HepG2 (cell line): Measurements from ENCODE around the gene GMPR. TPM values are rescaled to one million over a fixed set of nuclear protein-coding genes. Genes with fewer than 3 reads are reported as not detected.

ENCODE experiments used
- ATAC-seq: fragments of 200-7000 bp; cut with Tn5 transposase; 3 replicates; pipeline ENCODE4 v1.9.1; 2020; ENCODE audit warnings: mild to moderate bottlenecking, moderate library complexity
- BruUV-seq: library from RNA; stranded (reverse); fragments of 400-500 nt; replicated peaks from 2 replicates; lab custom pipeline; 2021; lab: Mats Ljungman, UMichigan
- CTCF ChIA-PET: fragments of 300-600 bp; formaldehyde crosslinking; extraction: SDS; loops from one replicate; lab custom pipeline; 2021; ENCODE audit warnings: low total read pairs, inconsistent platforms, low intra/inter-chr PET ratio; lab: Yijun Ruan, JAX
- POLR2A ChIA-PET: fragments of 350-600 bp; sonication (Branson Sonifier 250); formaldehyde crosslinking; loops from one replicate; lab custom pipeline; 2020; ENCODE audit warnings: antibody characterized with exemption, inconsistent platforms; lab: Yijun Ruan, JAX
- DNase-seq: peaks from one replicate; pipeline ENCODE4 v3.0.0-alpha.2; 2015; ENCODE audit warnings: low spot score
- FAIRE-seq: peaks from 3 replicates; lab custom pipeline; 2011; peaks lifted over from hg19 to GRCh38; lab: Jason Lieb, UNC
- H2AFZ ChIP-seq: one replicate; pipeline ENCODE4 v1.6.1; 2011; ENCODE audit warnings: low read length, inconsistent platforms
- H3K27ac ChIP-seq: fragments of 300-600 bp; 3 replicates; pipeline ENCODE4 v1.8.0; 2011; ENCODE audit warnings: mixed run types, mild to moderate bottlenecking, mixed read lengths, low read length, inconsistent platforms; ENCODE audit not compliant: insufficient read depth; ENCODE audit errors: extremely low read length
- H3K27me3 ChIP-seq, 2 experiments: fragments of 200-600 bp in 1 of 2; 2 replicates in 1 of 2; 3 replicates in 1 of 2; pipeline versions ENCODE4 v1.6.0 to v1.8.0; 2011; ENCODE audit warnings: low read length in 2 of 2, mild to moderate bottlenecking in 2 of 2, moderate library complexity in 2 of 2, inconsistent platforms in 1 of 2; ENCODE audit not compliant: insufficient read depth in 2 of 2, control insufficient read depth in 1 of 2
- H3K36me3 ChIP-seq, 2 experiments: fragments of 200-600 bp in 1 of 2; replicated peaks in 1 of 2; 2 replicates in 1 of 2; 3 replicates in 1 of 2; pipeline versions ENCODE4 v1.5.1 to v1.8.0; 2011; ENCODE audit warnings: low read length in 2 of 2, inconsistent platforms in 1 of 2; ENCODE audit not compliant: insufficient read depth in 2 of 2, control insufficient read depth in 1 of 2
- H3K4me1 ChIP-seq: 2 replicates; pipeline ENCODE4 v1.5.1; 2012; ENCODE audit warnings: low read length, inconsistent platforms; ENCODE audit not compliant: insufficient read depth
- H3K4me2 ChIP-seq: 2 replicates; pipeline ENCODE4 v1.6.0; 2011; ENCODE audit warnings: low read depth, low read length, inconsistent platforms
- H3K4me3 ChIP-seq, 3 experiments: fragments of 200-600 bp in 1 of 3; sonication (generic), shearing (Covaris generic) in 1 of 3; replicated peaks in 1 of 3; 2 replicates each; pipeline ENCODE4 v1.5.1; 2011 to 2016; ENCODE audit warnings: low read length in 3 of 3, inconsistent platforms in 2 of 3, low read depth in 2 of 3, mild to moderate bottlenecking in 2 of 3, control low read depth in 1 of 3, mixed read lengths in 1 of 3; ENCODE audit not compliant: insufficient read depth in 1 of 3
- H3K79me2 ChIP-seq: one replicate; pipeline ENCODE4 v1.6.1; 2011; ENCODE audit warnings: low read length, inconsistent platforms; ENCODE audit not compliant: insufficient read depth
- H3K9ac ChIP-seq: 2 replicates; pipeline ENCODE4 v1.6.0; 2011; ENCODE audit warnings: mild to moderate bottlenecking, low read depth, low read length, inconsistent platforms; ENCODE audit not compliant: insufficient read depth
- H3K9me3 ChIP-seq: 2 replicates; pipeline ENCODE4 v1.5.1; 2012; ENCODE audit warnings: mild to moderate bottlenecking, low read length
- H4K20me1 ChIP-seq: 2 replicates; pipeline ENCODE4 v1.6.0; 2011; ENCODE audit warnings: inconsistent platforms, mild to moderate bottlenecking, low read length, moderate library complexity; ENCODE audit not compliant: insufficient read depth
- HNRNPL ChIP-seq: fragments of 200-400 bp; formaldehyde crosslinking; IDR thresholded peaks from 2 replicates; pipeline ENCODE4 v1.6.1; 2017; ENCODE audit warnings: mild to moderate bottlenecking, low read depth, low read length
- HNRNPLL ChIP-seq: fragments of 200-400 bp; formaldehyde crosslinking; IDR thresholded peaks from 2 replicates; pipeline ENCODE4 v1.6.1; 2017; ENCODE audit warnings: mild to moderate bottlenecking, low read depth, low read length; ENCODE audit not compliant: poor library complexity, severe bottlenecking
- PHF5A ChIP-seq: IDR thresholded peaks from one replicate; pipeline ENCODE4 v1.6.1; 2018; ENCODE audit warnings: low read depth, missing genetic modification reagents; ENCODE audit not compliant: unreplicated experiment
- ZNF33B ChIP-seq: sonication (generic); formaldehyde crosslinking; IDR thresholded peaks from 2 replicates; pipeline ENCODE4 v1.5.1; 2020; ENCODE audit warnings: mild to moderate bottlenecking, missing genetic modification reagents
- WGBS: methylation state at CpG from one replicate; pipeline ENCODE4 v1.1.6; 2017; ENCODE audit warnings: low lambda C conversion rate; 5-methylcytosine and 5-hydroxymethylcytosine counted together
- in situ Hi-C: cut with HindIII; loops from 2 replicates; pipeline ENCODE4 v1.10.0; 2017; ENCODE audit warnings: low pct_unique_long_range_greater_than_20kb; ENCODE audit not compliant: extremely low pct_ligation_motif_present
- intact Hi-C: fragments of 100-400 bp; cut with micrococcal nuclease; formaldehyde crosslinking; loops from one replicate; pipeline ENCODE4 v1.10.0; 2022; ENCODE audit not compliant: unreplicated experiment
- polyA plus RNA-seq, 8 experiments: library from polyadenylated mRNA; depleted of rRNA in 3 of 8; stranded (reverse) in 7 of 8; unstranded in 1 of 8; fragments of >200 nt; fragmentation: Illumina TruSeq in 4 of 8; extraction: Trizol in 4 of 8; gene quantifications; 2 replicates each; pipeline versions ENCODE4 v1.2.1 to v1.2.3, GENCODE V29; 2011 to 2016; ENCODE audit warnings: low read depth in 4 of 8, missing spikeins in 1 of 8, mixed read lengths in 1 of 8; ENCODE audit not compliant: insufficient read depth in 1 of 8
- total RNA-seq, 5 experiments: library from RNA; depleted of rRNA; stranded (reverse); fragments of >200 nt; fragmentation: Illumina TruSeq; extraction: Trizol; gene quantifications; 2 replicates each; pipeline ENCODE4 v1.2.3, GENCODE V29; 2016; ENCODE audit warnings: low read depth in 1 of 5
- TF ChIP-seq, protein P1 (sequence below): sonication (generic); formaldehyde crosslinking; IDR thresholded peaks from 2 replicates; pipeline ENCODE4 v1.4.0; 2020; ENCODE audit warnings: mild to moderate bottlenecking, missing genetic modification reagents
- TF ChIP-seq, protein P2 (sequence below): sonication (generic); formaldehyde crosslinking; IDR thresholded peaks from 2 replicates; pipeline ENCODE4 v1.5.0; 2020; ENCODE audit warnings: mild to moderate bottlenecking, missing genetic modification reagents
- TF ChIP-seq, protein P3 (sequence below): sonication (generic); formaldehyde crosslinking; IDR thresholded peaks from 2 replicates; pipeline ENCODE4 v1.4.0; 2020; ENCODE audit warnings: mild to moderate bottlenecking, missing genetic modification reagents
- TF ChIP-seq, protein P4 (sequence below): sonication (generic); formaldehyde crosslinking; IDR thresholded peaks from 2 replicates; pipeline ENCODE4 v1.5.1; 2020; ENCODE audit warnings: missing genetic modification reagents, mild to moderate bottlenecking, borderline replicate concordance

GMPR gene
- total and polyA plus RNA-seq, 2 of the 13 experiments (the other 11 are each of a cell fraction or from before 2014, with no cell fraction given) = not detected

DNA sequence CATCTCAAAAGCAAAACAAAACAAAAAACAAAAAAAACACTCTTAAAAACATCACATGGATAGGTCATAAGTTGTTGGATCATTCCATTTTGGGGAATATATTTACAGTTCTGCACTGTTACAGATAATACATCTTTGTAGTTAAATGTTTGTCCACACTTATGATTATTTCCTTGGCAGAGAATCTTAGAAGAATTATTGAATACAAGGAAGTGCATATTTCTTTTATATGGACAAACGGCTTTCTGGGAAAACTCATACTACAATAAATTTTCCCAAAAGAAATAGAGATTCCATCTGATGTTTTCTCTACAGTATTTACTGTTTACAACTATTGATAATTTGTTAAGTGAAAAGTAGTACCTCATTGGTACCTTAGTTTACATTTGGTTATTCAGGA, 33.8 kb downstream of the GMPR start:
- POLR2A ChIA-PET = no interaction called here
- TF ChIP-seq ZNF33B (CRISPR knock-in tag) (no peak), HNRNPLL (no peak), HNRNPL (no peak), PHF5A (CRISPR knock-in tag) (no peak)
- TF ChIP-seq, protein P1, sequence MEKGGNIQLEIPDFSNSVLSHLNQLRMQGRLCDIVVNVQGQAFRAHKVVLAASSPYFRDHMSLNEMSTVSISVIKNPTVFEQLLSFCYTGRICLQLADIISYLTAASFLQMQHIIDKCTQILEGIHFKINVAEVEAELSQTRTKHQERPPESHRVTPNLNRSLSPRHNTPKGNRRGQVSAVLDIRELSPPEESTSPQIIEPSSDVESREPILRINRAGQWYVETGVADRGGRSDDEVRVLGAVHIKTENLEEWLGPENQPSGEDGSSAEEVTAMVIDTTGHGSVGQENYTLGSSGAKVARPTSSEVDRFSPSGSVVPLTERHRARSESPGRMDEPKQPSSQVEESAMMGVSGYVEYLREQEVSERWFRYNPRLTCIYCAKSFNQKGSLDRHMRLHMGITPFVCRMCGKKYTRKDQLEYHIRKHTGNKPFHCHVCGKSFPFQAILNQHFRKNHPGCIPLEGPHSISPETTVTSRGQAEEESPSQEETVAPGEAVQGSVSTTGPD (CRISPR knock-in tag) = no peak
- TF ChIP-seq, protein P2, sequence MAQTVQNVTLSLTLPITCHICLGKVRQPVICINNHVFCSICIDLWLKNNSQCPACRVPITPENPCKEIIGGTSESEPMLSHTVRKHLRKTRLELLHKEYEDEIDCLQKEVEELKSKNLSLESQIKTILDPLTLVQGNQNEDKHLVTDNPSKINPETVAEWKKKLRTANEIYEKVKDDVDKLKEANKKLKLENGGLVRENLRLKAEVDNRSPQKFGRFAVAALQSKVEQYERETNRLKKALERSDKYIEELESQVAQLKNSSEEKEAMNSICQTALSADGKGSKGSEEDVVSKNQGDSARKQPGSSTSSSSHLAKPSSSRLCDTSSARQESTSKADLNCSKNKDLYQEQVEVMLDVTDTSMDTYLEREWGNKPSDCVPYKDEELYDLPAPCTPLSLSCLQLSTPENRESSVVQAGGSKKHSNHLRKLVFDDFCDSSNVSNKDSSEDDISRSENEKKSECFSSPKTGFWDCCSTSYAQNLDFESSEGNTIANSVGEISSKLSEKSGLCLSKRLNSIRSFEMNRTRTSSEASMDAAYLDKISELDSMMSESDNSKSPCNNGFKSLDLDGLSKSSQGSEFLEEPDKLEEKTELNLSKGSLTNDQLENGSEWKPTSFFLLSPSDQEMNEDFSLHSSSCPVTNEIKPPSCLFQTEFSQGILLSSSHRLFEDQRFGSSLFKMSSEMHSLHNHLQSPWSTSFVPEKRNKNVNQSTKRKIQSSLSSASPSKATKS (CRISPR knock-in tag) = no peak
- TF ChIP-seq, protein P3, sequence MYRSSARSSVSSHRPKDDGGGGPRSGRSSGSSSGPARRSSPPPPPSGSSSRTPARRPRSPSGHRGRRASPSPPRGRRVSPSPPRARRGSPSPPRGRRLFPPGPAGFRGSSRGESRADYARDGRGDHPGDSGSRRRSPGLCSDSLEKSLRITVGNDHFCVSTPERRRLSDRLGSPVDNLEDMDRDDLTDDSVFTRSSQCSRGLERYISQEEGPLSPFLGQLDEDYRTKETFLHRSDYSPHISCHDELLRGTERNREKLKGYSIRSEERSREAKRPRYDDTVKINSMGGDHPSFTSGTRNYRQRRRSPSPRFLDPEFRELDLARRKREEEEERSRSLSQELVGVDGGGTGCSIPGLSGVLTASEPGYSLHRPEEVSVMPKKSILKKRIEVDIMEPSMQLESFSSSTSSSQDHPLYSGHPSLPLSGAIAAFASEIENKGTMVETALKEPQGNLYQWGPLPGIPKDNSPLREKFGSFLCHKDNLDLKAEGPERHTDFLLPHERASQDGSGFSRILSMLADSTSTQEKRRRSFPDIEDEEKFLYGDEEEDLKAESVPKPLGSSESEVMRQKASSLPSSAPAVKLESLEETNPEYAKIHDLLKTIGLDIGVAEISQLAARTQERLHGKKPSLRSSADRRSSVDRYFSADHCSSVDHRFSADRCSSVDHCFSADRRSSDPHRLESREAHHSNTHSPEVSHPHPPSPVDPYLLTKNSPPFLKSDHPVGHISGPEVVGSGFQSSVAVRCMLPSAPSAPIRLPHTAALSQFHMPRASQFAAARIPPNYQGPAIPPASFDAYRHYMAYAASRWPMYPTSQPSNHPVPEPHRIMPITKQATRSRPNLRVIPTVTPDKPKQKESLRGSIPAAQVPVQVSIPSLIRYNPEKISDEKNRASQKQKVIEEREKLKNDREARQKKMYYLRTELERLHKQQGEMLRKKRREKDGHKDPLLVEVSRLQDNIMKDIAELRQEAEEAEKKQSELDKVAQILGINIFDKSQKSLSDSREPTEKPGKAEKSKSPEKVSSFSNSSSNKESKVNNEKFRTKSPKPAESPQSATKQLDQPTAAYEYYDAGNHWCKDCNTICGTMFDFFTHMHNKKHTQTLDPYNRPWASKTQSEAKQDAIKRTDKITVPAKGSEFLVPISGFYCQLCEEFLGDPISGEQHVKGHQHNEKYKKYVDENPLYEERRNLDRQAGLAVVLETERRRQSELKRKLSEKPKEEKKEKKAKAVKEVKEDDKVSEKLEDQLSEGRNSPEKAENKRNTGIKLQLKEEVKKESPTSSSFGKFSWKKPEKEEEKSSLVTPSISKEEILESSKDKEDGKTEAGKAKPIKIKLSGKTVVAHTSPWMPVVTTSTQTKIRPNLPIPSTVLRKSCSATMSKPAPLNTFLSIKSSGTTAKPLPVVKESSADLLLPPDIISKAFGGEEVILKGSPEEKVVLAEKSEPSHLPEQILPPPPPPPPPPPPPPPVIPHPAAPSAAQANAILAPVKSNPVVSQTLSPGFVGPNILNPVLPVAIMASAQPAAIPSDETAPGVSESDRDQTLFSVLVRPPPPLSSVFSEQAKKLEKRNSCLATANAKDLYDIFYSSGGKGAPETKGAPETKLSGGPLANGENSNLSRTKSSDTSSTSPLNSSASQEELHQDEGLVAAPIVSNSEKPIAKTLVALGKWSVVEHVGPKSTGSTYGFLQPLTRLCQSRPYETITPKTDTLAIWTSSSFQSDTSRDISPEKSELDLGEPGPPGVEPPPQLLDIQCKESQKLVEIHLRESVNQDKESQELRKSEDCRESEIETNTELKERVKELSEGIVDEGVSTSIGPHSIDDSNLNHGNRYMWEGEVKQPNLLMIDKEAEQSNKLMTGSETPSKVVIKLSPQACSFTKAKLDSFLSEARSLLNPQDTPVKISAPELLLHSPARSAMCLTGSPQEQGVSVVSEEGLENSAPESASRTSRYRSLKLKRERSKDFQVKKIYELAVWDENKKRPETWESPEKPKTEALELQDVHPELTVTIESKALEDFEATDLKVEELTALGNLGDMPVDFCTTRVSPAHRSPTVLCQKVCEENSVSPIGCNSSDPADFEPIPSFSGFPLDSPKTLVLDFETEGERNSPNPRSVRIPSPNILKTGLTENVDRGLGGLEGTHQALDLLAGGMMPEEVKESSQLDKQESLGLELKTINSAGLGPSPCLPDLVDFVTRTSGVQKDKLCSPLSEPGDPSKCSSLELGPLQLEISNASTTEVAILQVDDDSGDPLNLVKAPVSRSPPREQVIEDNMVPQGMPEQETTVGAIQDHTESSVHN (CRISPR knock-in tag) = no peak
- TF ChIP-seq, protein P4, sequence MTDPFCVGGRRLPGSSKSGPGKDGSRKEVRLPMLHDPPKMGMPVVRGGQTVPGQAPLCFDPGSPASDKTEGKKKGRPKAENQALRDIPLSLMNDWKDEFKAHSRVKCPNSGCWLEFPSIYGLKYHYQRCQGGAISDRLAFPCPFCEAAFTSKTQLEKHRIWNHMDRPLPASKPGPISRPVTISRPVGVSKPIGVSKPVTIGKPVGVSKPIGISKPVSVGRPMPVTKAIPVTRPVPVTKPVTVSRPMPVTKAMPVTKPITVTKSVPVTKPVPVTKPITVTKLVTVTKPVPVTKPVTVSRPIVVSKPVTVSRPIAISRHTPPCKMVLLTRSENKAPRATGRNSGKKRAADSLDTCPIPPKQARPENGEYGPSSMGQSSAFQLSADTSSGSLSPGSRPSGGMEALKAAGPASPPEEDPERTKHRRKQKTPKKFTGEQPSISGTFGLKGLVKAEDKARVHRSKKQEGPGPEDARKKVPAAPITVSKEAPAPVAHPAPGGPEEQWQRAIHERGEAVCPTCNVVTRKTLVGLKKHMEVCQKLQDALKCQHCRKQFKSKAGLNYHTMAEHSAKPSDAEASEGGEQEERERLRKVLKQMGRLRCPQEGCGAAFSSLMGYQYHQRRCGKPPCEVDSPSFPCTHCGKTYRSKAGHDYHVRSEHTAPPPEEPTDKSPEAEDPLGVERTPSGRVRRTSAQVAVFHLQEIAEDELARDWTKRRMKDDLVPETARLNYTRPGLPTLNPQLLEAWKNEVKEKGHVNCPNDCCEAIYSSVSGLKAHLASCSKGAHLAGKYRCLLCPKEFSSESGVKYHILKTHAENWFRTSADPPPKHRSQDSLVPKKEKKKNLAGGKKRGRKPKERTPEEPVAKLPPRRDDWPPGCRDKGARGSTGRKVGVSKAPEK (CRISPR knock-in tag) = no peak

More for the DNA sequence above, 33.8 kb downstream of the GMPR start:
- ATAC-seq (no peak), FAIRE-seq (no peak), DNase-seq (no peak)
- Histone ChIP-seq H3K4me2 (no peak overlapping the region), H3K27ac (no peak overlapping the region), H3K4me1 (0 out of 2 replicates have a peak, but pooled peaks cover 3% of the 10 kb centered on the region), H3K36me3 (no peaks in the 10 kb centered on the region), H3K79me2 (no peaks in the 10 kb centered on the region), H3K9me3 (no peaks in the 10 kb centered on the region), H3K4me3 (no peak overlapping the region), H3K9ac (no peak overlapping the region), H2AFZ (no peak overlapping the region), H3K27me3 (peaks cover 0 to 9% of the 10 kb centered on the region in 2 experiments; a peak in 2 of 5 replicates), H4K20me1 (no peaks in the 10 kb centered on the region)
- WGBS = 3% methylated on average over 1 of the region's 1 CpG
- in situ Hi-C loops (no loop called here), intact Hi-C loops (no loop called here)
- BruUV-seq = no TSS peak
- CTCF ChIA-PET = no interaction called here
